ENCODE results near the gene FBXW11.
"Not testable (repeated sequence)": the region's sequence is repeated elsewhere in the genome, so short reads cannot be mapped to it uniquely, and the experiment has no call there.

FBXW11 gene

GRCh38 chr5:171953860-171954701, 52.4 kb downstream of the FBXW11 start:
- peak; percentile 75 for DNase-seq (ENCODE audit: low read depth)

GRCh38 chr5:171952021-171952420, 54.4 kb downstream of the FBXW11 start:
- DNase-seq (ENCODE audit: low read depth): no peak

GRCh38 chr5:171951218-171951617, 55.2 kb downstream of the FBXW11 start:
- no peak for DNase-seq (ENCODE audit: low read depth)

- no peak for DNase-seq (ENCODE audit: low read depth)
Measured at GRCh38 chr5:171946000-171946781, 60.2 kb downstream of the FBXW11 start.

GRCh38 chr5:171945476-171945875, 61.0 kb downstream of the FBXW11 start:
- no peak for DNase-seq (ENCODE audit: low read depth)

GRCh38 chr5:171945066-171945465, 61.4 kb downstream of the FBXW11 start:
- peak; percentile 76 for DNase-seq (ENCODE audit: low read depth)

GRCh38 chr5:171942112-171942516, 64.3 kb downstream of the FBXW11 start:
- not testable (repeated sequence) for DNase-seq (ENCODE audit: low read depth)

- DNase-seq (ENCODE audit: low read depth): not testable (repeated sequence)
Measured at GRCh38 chr5:171941675-171942074, 64.8 kb downstream of the FBXW11 start.

GRCh38 chr5:171941275-171941674, 65.2 kb downstream of the FBXW11 start:
- not testable (repeated sequence) for DNase-seq (ENCODE audit: low read depth)

GRCh38 chr5:171939951-171940350, 66.5 kb downstream of the FBXW11 start:
- no peak for DNase-seq (ENCODE audit: low read depth)

GRCh38 chr5:171938358-171938757, 68.1 kb downstream of the FBXW11 start:
- DNase-seq (ENCODE audit: low read depth): no peak

- DNase-seq (ENCODE audit: low read depth): no peak
Measured at GRCh38 chr5:171937351-171937750, 69.1 kb downstream of the FBXW11 start.

- no peak for DNase-seq (ENCODE audit: low read depth)
Measured at GRCh38 chr5:171934586-171934985, 71.9 kb downstream of the FBXW11 start.

GRCh38 chr5:171931163-171931562, 75.3 kb downstream of the FBXW11 start:
- no peak for DNase-seq (ENCODE audit: low read depth)

GRCh38 chr5:171927345-171927941, 79.0 kb downstream of the FBXW11 start:
- peak; percentile 24 for DNase-seq (ENCODE audit: low read depth)

GRCh38 chr5:171926311-171926710, 80.1 kb downstream of the FBXW11 start:
- DNase-seq (ENCODE audit: low read depth): no peak

- DNase-seq (ENCODE audit: low read depth): no peak
Measured at GRCh38 chr5:171924493-171925122, 81.8 kb downstream of the FBXW11 start.

GRCh38 chr5:171920765-171921391, 85.6 kb downstream of the FBXW11 start:
- peak; percentile 15 for DNase-seq (ENCODE audit: low read depth)

- DNase-seq (ENCODE audit: low read depth): not testable (repeated sequence)
Measured at GRCh38 chr5:171915700-171916099, 90.7 kb downstream of the FBXW11 start.

- no peak for DNase-seq (ENCODE audit: low read depth)
Measured at GRCh38 chr5:171914726-171915338, 91.6 kb downstream of the FBXW11 start.

- no peak for DNase-seq (ENCODE audit: low read depth)
Measured at GRCh38 chr5:171913987-171914273, 92.5 kb downstream of the FBXW11 start.

- DNase-seq (ENCODE audit: low read depth): no peak
Measured at GRCh38 chr5:171911152-171911551, 95.3 kb downstream of the FBXW11 start.

Measured in iris pigment epithelial cell (primary cell).